ENCODE results near the gene NME9.
"Not testable (repeated sequence)": the region's sequence is repeated elsewhere in the genome, so short reads cannot be mapped to it uniquely, and the experiment has no call there.

The NME9 gene

GRCh38 chr3:138329127-138329983 is at the start of gene NME9:
Gene NME9, minus strand, starts transcription at chr3:138329851. Its CDS starts 516 bp downstream, at chr3:138329335.
- ATAC-seq: peak; percentile 88 to 91

- ATAC-seq: no peak
These were observed 49.3 kb upstream of the NME9 start for GRCh38 chr3:138378990-138379389.

GRCh38 chr3:138378331-138378730 is 48.7 kb upstream of the NME9 start:
- ATAC-seq: no peak

GRCh38 chr3:138377804-138378203 is 48.2 kb upstream of the NME9 start:
- no peak for ATAC-seq

GRCh38 chr3:138377212-138377611 is 47.6 kb upstream of the NME9 start:
- ATAC-seq: not testable (repeated sequence)

- no peak for ATAC-seq
These were observed 47.0 kb upstream of the NME9 start for GRCh38 chr3:138376663-138377062.

GRCh38 chr3:138375447-138375846 is 45.8 kb upstream of the NME9 start:
- ATAC-seq: no peak

GRCh38 chr3:138374573-138375134 is 45.0 kb upstream of the NME9 start:
- ATAC-seq: no peak

- ATAC-seq: no peak
These were observed 44.1 kb upstream of the NME9 start for GRCh38 chr3:138373736-138374094.

GRCh38 chr3:138373087-138373735 is 43.6 kb upstream of the NME9 start:
- no peak for ATAC-seq

GRCh38 chr3:138371070-138371965 is 41.7 kb upstream of the NME9 start:
- ATAC-seq: peak; percentile 69 to 84

GRCh38 chr3:138370321-138370720 is 40.7 kb upstream of the NME9 start:
- ATAC-seq: no peak

- ATAC-seq: no peak
These were observed 39.7 kb upstream of the NME9 start for GRCh38 chr3:138369151-138369900.

- no peak for ATAC-seq
These were observed 38.3 kb upstream of the NME9 start for GRCh38 chr3:138367911-138368310.

GRCh38 chr3:138367326-138367850 is 37.7 kb upstream of the NME9 start:
- ATAC-seq: no peak

GRCh38 chr3:138366006-138366759 is 36.5 kb upstream of the NME9 start:
- no peak for ATAC-seq

GRCh38 chr3:138365253-138365555 is 35.6 kb upstream of the NME9 start:
- no peak for ATAC-seq

- no peak for ATAC-seq
These were observed 35.0 kb upstream of the NME9 start for GRCh38 chr3:138364356-138365252.

GRCh38 chr3:138363322-138363721 is 33.7 kb upstream of the NME9 start:
- ATAC-seq: no peak

GRCh38 chr3:138362538-138362937 is 32.9 kb upstream of the NME9 start:
- ATAC-seq: peak in 1 of 2 donors; percentile 18
